NCI-H345 treated with DMSO at 0.1 percent for 48 hours (cell line): ENCODE measurements around the gene ARHGEF25.
"Not testable (repeated sequence)": the region's sequence is repeated elsewhere in the genome, so short reads cannot be mapped to it uniquely, and the experiment has no call there.

Source experiments
- DNase-seq: peaks from one replicate; lab custom pipeline; 2025; ENCODE audit not compliant: unreplicated experiment; lab: John Stamatoyannopoulos, UW

ARHGEF25 gene

GRCh38 chr12:57611108-57611826 is at the start of gene ARHGEF25:
TSS of gene ARHGEF25 (plus strand) at chr12:57611435. CDS start at chr12:57611895, 460 bp downstream.
- DNase-seq, result peak; percentile 34

GRCh38 chr12:57563358-57563757 is 47.9 kb upstream of the ARHGEF25 start:
- DNase-seq, result no peak

- no peak for DNase-seq
Measured at GRCh38 chr12:57564178-57564740, 47.0 kb upstream of the ARHGEF25 start.

- no peak for DNase-seq
Measured at GRCh38 chr12:57568838-57569237, 42.4 kb upstream of the ARHGEF25 start.

GRCh38 chr12:57569858-57570257 is 41.4 kb upstream of the ARHGEF25 start:
- no peak for DNase-seq

GRCh38 chr12:57570438-57570837 is 40.8 kb upstream of the ARHGEF25 start:
- not testable (repeated sequence) for DNase-seq

- DNase-seq, result no peak
Measured at GRCh38 chr12:57571926-57572762, 39.1 kb upstream of the ARHGEF25 start.

- no peak for DNase-seq
Measured at GRCh38 chr12:57574795-57575194, 36.4 kb upstream of the ARHGEF25 start.

- no peak for DNase-seq
Measured at GRCh38 chr12:57575771-57576612, 35.2 kb upstream of the ARHGEF25 start.

- DNase-seq, result no peak
Measured at GRCh38 chr12:57576613-57577160, 34.5 kb upstream of the ARHGEF25 start.

GRCh38 chr12:57577981-57578758 is 33.1 kb upstream of the ARHGEF25 start:
- DNase-seq, result no peak

GRCh38 chr12:57579011-57579410 is 32.2 kb upstream of the ARHGEF25 start:
- DNase-seq, result no peak

- DNase-seq, result no peak
Measured at GRCh38 chr12:57579677-57580465, 31.4 kb upstream of the ARHGEF25 start.

GRCh38 chr12:57580466-57580795 is 30.8 kb upstream of the ARHGEF25 start:
- DNase-seq, result no peak

GRCh38 chr12:57581802-57582201 is 29.4 kb upstream of the ARHGEF25 start:
- no peak for DNase-seq

- no peak for DNase-seq
Measured at GRCh38 chr12:57582440-57582839, 28.8 kb upstream of the ARHGEF25 start.

GRCh38 chr12:57583008-57583831 is 28.0 kb upstream of the ARHGEF25 start:
- DNase-seq, result peak; percentile 45

GRCh38 chr12:57584050-57584449 is 27.2 kb upstream of the ARHGEF25 start:
- DNase-seq, result no peak
